22Rv1 (cell line): Measurements from ENCODE around the gene EVI5.

ENCODE experiments used
- CTCF ChIP-seq: fragments of 450-650 bp; IDR thresholded peaks from 2 replicates; pipeline ENCODE4 v1.5.1; 2017; ENCODE audit warnings: mild to moderate bottlenecking
- ZFX ChIP-seq: fragments of 450-650 bp; IDR thresholded peaks from 2 replicates; pipeline ENCODE4 v1.6.1; 2017; ENCODE audit warnings: antibody characterized with exemption, borderline replicate concordance

- no peak for TF ChIP-seq CTCF
- no peak for TF ChIP-seq ZFX
Observed at GRCh38 chr1:92575123-92575522, 209.8 kb downstream of the EVI5 start.
